ENCODE measurements around the gene SIVA1. TPM values are rescaled to one million over a fixed set of nuclear protein-coding genes. Genes with fewer than 3 reads are reported as not detected.
A peak's percentile ranks its signal among the peaks of the same experiment; 100 is the strongest.

The SIVA1 gene
- total RNA-seq, 1 donor from 2014 or later: 52.3 TPM

GRCh38 chr14:104735830-104736642, 16.9 kb upstream of the SIVA1 start:
- no peaks in the 10 kb centered on the region for H3K9me3 Mint-ChIP-seq (ENCODE audit: unreplicated experiment)
- no peaks in the 10 kb centered on the region for H3K36me3 Mint-ChIP-seq (ENCODE audit: unreplicated experiment)
- peaks cover 23% of the 10 kb centered on the region for H3K4me1 Mint-ChIP-seq (ENCODE audit: unreplicated experiment)
- peak; percentile 89 for DNase-seq (ENCODE audit: extremely low spot score, unreplicated experiment)
- no peak for TF ChIP-seq CTCF (IDR thresholded peaks at IDR 0.05)
- H3K27ac Mint-ChIP-seq (ENCODE audit: unreplicated experiment): peak overlapping the region; percentile 80
- H3K4me3 Mint-ChIP-seq (ENCODE audit: unreplicated experiment): no peak overlapping the region
- no peaks in the 10 kb centered on the region for H3K27me3 Mint-ChIP-seq (ENCODE audit: unreplicated experiment)

DNA sequence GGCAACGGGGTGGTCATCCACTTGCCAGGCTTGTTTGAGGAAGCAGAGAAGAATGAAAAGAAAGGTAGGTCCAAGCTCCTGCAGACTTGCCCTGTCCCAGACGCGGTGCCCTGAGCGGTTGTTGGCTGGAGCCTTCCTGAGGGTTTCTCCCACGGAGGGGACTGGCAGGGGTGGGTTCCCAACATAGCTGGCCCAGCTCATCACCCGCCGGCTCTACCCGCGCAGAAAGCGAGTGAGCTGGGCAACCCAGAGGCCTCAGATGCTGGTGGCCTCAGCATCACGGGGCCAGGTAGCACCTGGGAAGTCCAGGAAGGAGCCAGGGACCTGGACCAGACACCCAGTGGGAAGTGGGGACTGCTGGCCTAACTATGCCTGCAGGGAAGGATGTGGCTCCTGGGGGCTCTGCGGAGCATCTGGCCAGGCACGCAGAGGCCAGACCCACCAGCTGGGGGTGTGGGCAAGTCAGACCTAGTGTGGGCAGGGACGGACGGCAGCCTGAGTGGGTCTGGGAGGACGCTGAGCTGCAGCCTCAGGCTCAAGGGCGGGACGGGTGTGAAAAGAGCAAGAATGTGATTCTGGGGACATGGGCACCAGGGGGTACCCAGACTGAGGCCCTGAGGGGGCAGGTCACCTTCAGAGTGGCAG, 14.4 kb upstream of the SIVA1 start:
- peaks cover 21% of the 10 kb centered on the region for H3K4me1 Mint-ChIP-seq (ENCODE audit: unreplicated experiment)
- H3K36me3 Mint-ChIP-seq (ENCODE audit: unreplicated experiment): no peaks in the 10 kb centered on the region
- DNase-seq (ENCODE audit: extremely low spot score, unreplicated experiment): no peak
- no peaks in the 10 kb centered on the region for H3K9me3 Mint-ChIP-seq (ENCODE audit: unreplicated experiment)
- TF ChIP-seq CTCF (IDR thresholded peaks at IDR 0.05): no peak
- no peak overlapping the region for H3K27ac Mint-ChIP-seq (ENCODE audit: unreplicated experiment)
- H3K27me3 Mint-ChIP-seq (ENCODE audit: unreplicated experiment): no peaks in the 10 kb centered on the region
- no peak overlapping the region for H3K4me3 Mint-ChIP-seq (ENCODE audit: unreplicated experiment)

GRCh38 chr14:104739026-104739425, 13.9 kb upstream of the SIVA1 start:
- no peak for DNase-seq (ENCODE audit: extremely low spot score, unreplicated experiment)
- no peaks in the 10 kb centered on the region for H3K9me3 Mint-ChIP-seq (ENCODE audit: unreplicated experiment)

DNA sequence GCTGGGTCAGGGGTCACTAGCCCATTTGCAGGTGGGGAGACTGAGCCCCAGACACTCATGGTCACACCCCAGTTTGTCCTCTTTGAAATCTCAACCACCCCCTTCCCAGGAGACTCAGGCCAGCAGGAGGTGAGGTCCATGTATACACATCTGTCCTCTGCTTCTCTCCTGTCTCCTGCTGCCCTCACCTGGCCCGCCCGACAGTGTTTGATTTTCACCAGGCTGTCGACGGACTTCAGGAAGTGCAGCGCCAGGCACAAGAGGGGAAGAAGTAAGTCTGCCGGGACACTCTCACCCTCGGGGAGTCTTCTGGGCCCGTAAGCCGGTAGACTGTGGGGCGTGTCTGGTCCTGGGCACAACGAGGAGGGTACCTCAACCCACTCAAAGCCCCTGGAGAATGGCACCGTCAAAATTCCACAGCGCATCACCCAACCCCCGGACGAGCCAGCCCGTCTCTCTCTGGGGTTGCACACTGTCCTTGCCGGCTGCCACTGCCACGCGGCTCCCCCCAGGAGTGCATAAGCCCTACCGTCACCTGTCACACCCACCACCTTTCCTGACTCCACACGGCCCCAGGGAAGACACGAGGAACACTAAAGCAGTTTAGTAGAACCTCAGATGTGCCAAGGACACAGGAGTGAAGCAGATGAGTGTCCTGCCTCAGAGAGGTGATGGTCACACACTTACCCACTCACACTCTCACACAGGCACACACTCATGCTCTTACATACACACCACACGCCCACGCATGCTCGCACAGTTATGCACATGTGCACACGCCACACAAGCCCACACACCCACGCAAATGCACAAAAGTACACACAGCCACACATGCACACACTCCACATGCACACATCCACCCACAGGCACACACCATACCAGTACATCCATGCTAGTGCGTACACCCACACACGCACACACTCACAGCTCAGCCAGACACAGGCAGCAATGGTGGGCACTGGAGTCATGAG, 13.1 kb upstream of the SIVA1 start:
- Mint-ChIP-seq H3K4me1 (ENCODE audit: unreplicated experiment) (peaks cover 19% of the 10 kb centered on the region), H3K36me3 (ENCODE audit: unreplicated experiment) (no peaks in the 10 kb centered on the region), H3K4me3 (ENCODE audit: unreplicated experiment) (no peak overlapping the region), H3K9me3 (ENCODE audit: unreplicated experiment) (no peaks in the 10 kb centered on the region), H3K27ac (ENCODE audit: unreplicated experiment) (no peak overlapping the region), H3K27me3 (ENCODE audit: unreplicated experiment) (no peaks in the 10 kb centered on the region)
- no peak for TF ChIP-seq CTCF (IDR thresholded peaks at IDR 0.05)
- DNase-seq (ENCODE audit: extremely low spot score, unreplicated experiment): no peak

More at GRCh38 chr14:104739026-104739425, 13.9 kb upstream of the SIVA1 start:
- TF ChIP-seq CTCF (IDR thresholded peaks at IDR 0.05): no peak
- Mint-ChIP-seq H3K27me3 (ENCODE audit: unreplicated experiment) (no peaks in the 10 kb centered on the region), H3K4me3 (ENCODE audit: unreplicated experiment) (no peak overlapping the region), H3K27ac (ENCODE audit: unreplicated experiment) (no peak overlapping the region), H3K4me1 (ENCODE audit: unreplicated experiment) (peaks cover 21% of the 10 kb centered on the region), H3K36me3 (ENCODE audit: unreplicated experiment) (no peaks in the 10 kb centered on the region)

Measured in osteocyte (in vitro differentiated cells).